Measurements from ENCODE around the gene OR2T29. TPM values are rescaled to one million over a fixed set of nuclear protein-coding genes. Genes with fewer than 3 reads are reported as not detected.
"Not testable (repeated sequence)": the region's sequence is repeated elsewhere in the genome, so short reads cannot be mapped to it uniquely, and the experiment has no call there.

The OR2T29 gene
- total and polyA plus RNA-seq, 2 experiments from 2014 or later: not detected

DNA sequence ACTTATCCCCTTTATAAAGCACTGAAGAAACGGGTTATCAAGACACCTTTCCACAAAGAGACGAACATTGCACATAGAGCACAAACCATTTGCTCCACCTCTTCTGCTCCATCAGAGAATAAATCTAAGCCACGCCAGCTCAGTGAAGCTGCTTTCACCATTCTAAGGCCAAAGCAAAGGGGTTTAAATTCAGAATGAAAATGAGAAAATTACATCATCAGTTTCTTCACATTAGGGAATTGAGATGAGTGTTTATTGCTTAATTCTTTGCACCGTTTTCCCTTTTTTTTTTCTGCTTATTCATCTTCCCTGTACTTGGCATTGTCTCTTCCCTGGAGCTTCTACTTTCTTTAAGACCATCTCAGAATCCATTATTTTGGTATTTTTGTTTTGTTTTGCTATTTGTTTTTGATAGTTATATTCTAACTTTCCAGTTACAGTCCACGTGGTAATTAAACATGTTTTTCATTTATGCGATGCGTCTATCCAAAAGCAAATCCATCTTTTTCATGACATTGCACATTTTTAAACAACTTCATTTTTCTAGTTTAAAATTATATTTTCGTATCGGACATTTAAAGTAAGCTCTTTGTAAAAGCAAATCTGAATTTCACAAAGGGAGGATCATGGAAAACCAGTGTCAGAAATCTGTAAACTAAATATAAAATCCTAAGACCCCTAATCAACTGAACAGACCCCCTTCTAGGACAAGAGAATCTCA, 13.8 kb upstream of the OR2T29 start (continued):
- TF ChIP-seq, protein P1, sequence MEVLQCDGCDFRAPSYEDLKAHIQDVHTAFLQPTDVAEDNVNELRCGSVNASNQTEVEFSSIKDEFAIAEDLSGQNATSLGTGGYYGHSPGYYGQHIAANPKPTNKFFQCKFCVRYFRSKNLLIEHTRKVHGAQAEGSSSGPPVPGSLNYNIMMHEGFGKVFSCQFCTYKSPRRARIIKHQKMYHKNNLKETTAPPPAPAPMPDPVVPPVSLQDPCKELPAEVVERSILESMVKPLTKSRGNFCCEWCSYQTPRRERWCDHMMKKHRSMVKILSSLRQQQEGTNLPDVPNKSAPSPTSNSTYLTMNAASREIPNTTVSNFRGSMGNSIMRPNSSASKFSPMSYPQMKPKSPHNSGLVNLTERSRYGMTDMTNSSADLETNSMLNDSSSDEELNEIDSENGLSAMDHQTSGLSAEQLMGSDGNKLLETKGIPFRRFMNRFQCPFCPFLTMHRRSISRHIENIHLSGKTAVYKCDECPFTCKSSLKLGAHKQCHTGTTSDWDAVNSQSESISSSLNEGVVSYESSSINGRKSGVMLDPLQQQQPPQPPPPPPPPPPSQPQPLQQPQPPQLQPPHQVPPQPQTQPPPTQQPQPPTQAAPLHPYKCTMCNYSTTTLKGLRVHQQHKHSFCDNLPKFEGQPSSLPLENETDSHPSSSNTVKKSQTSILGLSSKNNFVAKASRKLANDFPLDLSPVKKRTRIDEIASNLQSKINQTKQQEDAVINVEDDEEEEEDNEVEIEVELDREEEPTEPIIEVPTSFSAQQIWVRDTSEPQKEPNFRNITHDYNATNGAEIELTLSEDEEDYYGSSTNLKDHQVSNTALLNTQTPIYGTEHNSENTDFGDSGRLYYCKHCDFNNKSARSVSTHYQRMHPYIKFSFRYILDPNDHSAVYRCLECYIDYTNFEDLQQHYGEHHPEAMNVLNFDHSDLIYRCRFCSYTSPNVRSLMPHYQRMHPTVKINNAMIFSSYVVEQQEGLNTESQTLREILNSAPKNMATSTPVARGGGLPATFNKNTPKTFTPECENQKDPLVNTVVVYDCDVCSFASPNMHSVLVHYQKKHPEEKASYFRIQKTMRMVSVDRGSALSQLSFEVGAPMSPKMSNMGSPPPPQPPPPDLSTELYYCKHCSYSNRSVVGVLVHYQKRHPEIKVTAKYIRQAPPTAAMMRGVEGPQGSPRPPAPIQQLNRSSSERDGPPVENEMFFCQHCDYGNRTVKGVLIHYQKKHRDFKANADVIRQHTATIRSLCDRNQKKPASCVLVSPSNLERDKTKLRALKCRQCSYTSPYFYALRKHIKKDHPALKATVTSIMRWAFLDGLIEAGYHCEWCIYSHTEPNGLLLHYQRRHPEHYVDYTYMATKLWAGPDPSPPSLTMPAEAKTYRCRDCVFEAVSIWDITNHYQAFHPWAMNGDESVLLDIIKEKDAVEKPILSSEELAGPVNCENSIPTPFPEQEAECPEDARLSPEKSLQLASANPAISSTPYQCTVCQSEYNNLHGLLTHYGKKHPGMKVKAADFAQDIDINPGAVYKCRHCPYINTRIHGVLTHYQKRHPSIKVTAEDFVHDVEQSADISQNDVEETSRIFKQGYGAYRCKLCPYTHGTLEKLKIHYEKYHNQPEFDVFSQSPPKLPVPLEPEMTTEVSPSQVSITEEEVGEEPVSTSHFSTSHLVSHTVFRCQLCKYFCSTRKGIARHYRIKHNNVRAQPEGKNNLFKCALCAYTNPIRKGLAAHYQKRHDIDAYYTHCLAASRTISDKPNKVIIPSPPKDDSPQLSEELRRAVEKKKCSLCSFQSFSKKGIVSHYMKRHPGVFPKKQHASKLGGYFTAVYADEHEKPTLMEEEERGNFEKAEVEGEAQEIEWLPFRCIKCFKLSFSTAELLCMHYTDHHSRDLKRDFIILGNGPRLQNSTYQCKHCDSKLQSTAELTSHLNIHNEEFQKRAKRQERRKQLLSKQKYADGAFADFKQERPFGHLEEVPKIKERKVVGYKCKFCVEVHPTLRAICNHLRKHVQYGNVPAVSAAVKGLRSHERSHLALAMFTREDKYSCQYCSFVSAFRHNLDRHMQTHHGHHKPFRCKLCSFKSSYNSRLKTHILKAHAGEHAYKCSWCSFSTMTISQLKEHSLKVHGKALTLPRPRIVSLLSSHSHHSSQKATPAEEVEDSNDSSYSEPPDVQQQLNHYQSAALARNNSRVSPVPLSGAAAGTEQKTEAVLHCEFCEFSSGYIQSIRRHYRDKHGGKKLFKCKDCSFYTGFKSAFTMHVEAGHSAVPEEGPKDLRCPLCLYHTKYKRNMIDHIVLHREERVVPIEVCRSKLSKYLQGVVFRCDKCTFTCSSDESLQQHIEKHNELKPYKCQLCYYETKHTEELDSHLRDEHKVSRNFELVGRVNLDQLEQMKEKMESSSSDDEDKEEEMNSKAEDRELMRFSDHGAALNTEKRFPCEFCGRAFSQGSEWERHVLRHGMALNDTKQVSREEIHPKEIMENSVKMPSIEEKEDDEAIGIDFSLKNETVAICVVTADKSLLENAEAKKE (CRISPR knock-in tag; IDR thresholded peaks at IDR 0.05): no peak

DNA sequence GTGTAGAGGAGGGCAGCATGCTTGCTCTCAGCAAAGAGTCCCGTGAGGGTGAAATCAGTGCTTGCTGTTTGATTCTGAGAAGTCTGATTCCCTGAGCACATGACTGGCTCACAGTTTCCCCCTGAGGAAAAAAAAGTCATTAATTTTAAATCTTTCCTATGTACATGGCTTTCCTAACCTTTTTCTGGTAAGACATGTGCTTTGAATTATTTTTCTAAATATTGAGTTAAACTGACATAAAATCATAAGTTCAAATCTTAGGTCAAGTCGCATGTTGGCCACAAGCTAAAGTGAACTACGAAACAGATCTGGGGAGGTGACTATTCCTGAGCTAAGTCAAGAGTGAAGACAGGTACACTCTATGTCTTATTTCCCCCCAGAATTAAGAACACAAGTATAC, 12.1 kb upstream of the OR2T29 start, which contains the start of gene OR2T34:
Gene OR2T34, minus strand, starts transcription at position 101 of the 400 bp plus-strand sequence. Its CDS starts 0 bp downstream, at position 101.
- H3K4me3 ChIP-seq; H3K36me3 ChIP-seq (ENCODE audit: insufficient read depth); H2AFZ ChIP-seq; H3K27ac Mint-ChIP-seq; ATAC-seq; H3K27ac ChIP-seq (ENCODE audit: low read depth); H3K4me1 ChIP-seq (ENCODE audit: insufficient read depth); H3K4me3 Mint-ChIP-seq; H3K27me3 Mint-ChIP-seq (ENCODE audit: insufficient read depth, low read depth, poor library complexity); H3K4me2 ChIP-seq; H4K20me1 ChIP-seq (replicated peaks; ENCODE audit: insufficient read depth); H3F3A ChIP-seq (replicated peaks; ENCODE audit: low read depth); H3K79me2 ChIP-seq (replicated peaks; ENCODE audit: insufficient read depth); H3K27me3 ChIP-seq (ENCODE audit: insufficient read depth); H3K9me2 ChIP-seq (ENCODE audit: insufficient read depth); H3K4me1 Mint-ChIP-seq; DNase-seq (ENCODE audit: low spot score): not testable (repeated sequence)
- Mint-ChIP-seq H3K9me3 (peaks cover 62% of the 10 kb centered on the region), H3K36me3 (ENCODE audit: low read depth) (peaks cover 14% of the 10 kb centered on the region)

DNA sequence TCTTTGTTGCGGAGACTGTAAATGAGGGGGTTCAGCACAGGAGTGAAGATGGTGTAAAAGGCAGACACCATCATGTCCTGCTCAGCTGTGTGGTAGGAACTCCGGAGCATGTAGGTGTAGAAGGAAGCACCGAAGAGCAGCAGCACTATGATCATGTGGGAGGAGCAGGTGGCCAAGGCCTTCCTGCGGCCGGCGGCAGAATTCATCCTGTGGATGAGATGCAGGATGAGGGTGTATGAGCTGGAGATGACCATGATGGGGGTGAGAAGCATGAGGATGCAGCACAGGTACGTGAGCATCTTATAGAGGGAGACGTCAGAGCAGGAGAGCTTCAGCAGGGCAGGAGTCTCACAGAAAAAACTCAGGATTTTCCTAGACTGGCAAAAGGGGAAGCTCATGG, 11.3 kb upstream of the OR2T29 start:
- H3K79me2 ChIP-seq (replicated peaks; ENCODE audit: insufficient read depth); H3K4me3 ChIP-seq; H2AFZ ChIP-seq; H3F3A ChIP-seq (replicated peaks; ENCODE audit: low read depth); H3K27me3 Mint-ChIP-seq (ENCODE audit: insufficient read depth, low read depth, poor library complexity); H3K4me1 ChIP-seq (ENCODE audit: insufficient read depth); H3K4me2 ChIP-seq; H3K4me1 Mint-ChIP-seq; H3K36me3 ChIP-seq (ENCODE audit: insufficient read depth); ATAC-seq; H4K20me1 ChIP-seq (replicated peaks; ENCODE audit: insufficient read depth); H3K27me3 ChIP-seq (ENCODE audit: insufficient read depth); H3K27ac Mint-ChIP-seq; H3K9me2 ChIP-seq (ENCODE audit: insufficient read depth); DNase-seq (ENCODE audit: low spot score); H3K4me3 Mint-ChIP-seq; H3K27ac ChIP-seq (ENCODE audit: low read depth): not testable (repeated sequence)
- peaks cover 12% of the 10 kb centered on the region for H3K36me3 Mint-ChIP-seq (ENCODE audit: low read depth)
- peaks cover 61% of the 10 kb centered on the region for H3K9me3 Mint-ChIP-seq

DNA sequence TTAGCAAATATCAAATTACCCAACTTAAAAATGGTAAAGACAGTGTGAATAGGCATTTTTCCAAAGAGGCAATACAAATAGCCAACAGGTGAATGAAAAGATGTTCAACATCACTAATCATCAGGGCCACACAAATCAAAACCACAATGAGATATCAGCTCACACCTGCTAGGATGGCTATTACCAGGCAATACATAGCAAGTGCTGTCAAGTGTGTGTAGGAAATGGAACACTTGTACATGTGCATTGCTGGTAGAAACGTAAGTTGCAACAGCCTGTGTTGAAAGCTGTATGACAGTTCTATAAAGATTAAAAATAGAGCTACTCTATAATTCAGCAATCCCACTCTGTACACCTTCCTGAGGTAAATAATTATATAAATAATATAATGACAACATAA, 9.5 kb upstream of the OR2T29 start:
- H3K4me3 Mint-ChIP-seq; H3K9me2 ChIP-seq (ENCODE audit: insufficient read depth); H3K27ac Mint-ChIP-seq; H3K4me1 Mint-ChIP-seq; ATAC-seq; H2AFZ ChIP-seq; DNase-seq (ENCODE audit: low spot score); H3F3A ChIP-seq (replicated peaks; ENCODE audit: low read depth); H4K20me1 ChIP-seq (replicated peaks; ENCODE audit: insufficient read depth); H3K27ac ChIP-seq (ENCODE audit: low read depth); H3K27me3 ChIP-seq (ENCODE audit: insufficient read depth); H3K79me2 ChIP-seq (replicated peaks; ENCODE audit: insufficient read depth); H3K4me3 ChIP-seq; H3K36me3 ChIP-seq (ENCODE audit: insufficient read depth); H3K4me1 ChIP-seq (ENCODE audit: insufficient read depth); H3K36me3 Mint-ChIP-seq (ENCODE audit: low read depth); H3K27me3 Mint-ChIP-seq (ENCODE audit: insufficient read depth, low read depth, poor library complexity); H3K4me2 ChIP-seq: not testable (repeated sequence)
- H3K9me3 Mint-ChIP-seq: peaks cover 51% of the 10 kb centered on the region

DNA sequence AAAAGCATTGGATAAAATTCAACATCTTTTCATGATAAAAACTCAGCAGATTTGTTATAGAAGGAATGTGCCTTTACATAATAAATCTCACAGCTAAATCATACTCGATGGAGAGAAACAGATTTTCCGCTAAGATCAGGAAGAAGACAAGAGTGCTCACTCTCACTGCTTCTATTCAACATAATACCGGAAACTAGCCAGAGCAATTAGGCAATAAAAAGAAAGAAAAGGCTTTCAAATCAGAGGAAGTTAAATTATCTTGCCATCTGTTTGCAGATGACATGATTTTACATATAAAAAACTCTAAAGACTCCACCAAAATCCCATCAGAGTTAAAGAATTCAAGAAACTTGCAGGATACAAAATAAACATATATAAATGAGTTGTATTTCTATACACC, 8.2 kb upstream of the OR2T29 start:
- H3K27ac ChIP-seq (ENCODE audit: low read depth); H3K4me1 ChIP-seq (ENCODE audit: insufficient read depth); H3K79me2 ChIP-seq (replicated peaks; ENCODE audit: insufficient read depth); H3K4me2 ChIP-seq; H4K20me1 ChIP-seq (replicated peaks; ENCODE audit: insufficient read depth); H3K4me3 Mint-ChIP-seq; H2AFZ ChIP-seq; H3K9me2 ChIP-seq (ENCODE audit: insufficient read depth); H3K27me3 ChIP-seq (ENCODE audit: insufficient read depth); H3K27ac Mint-ChIP-seq; H3K36me3 Mint-ChIP-seq (ENCODE audit: low read depth); H3K36me3 ChIP-seq (ENCODE audit: insufficient read depth); H3K4me3 ChIP-seq; DNase-seq (ENCODE audit: low spot score); H3K4me1 Mint-ChIP-seq; H3F3A ChIP-seq (replicated peaks; ENCODE audit: low read depth); ATAC-seq; H3K27me3 Mint-ChIP-seq (ENCODE audit: insufficient read depth, low read depth, poor library complexity): not testable (repeated sequence)
- H3K9me3 Mint-ChIP-seq: peaks cover 46% of the 10 kb centered on the region

Data from GM23338 (cell line).